D721Med (cell line): ENCODE measurements around the gene STAT5B.
"Not testable (repeated sequence)": the region's sequence is repeated elsewhere in the genome, so short reads cannot be mapped to it uniquely, and the experiment has no call there.

Experiments used
- DNase-seq: peaks from one replicate; pipeline ENCODE4 v3.0.0; 2011; ENCODE audit warnings: low spot score; ENCODE audit not compliant: insufficient read length
- FAIRE-seq: peaks from 2 replicates; lab custom pipeline; 2011; peaks lifted over from hg19 to GRCh38; lab: Jason Lieb, UNC
- CTCF ChIP-seq: IDR thresholded peaks from 2 replicates; pipeline ENCODE4 v1.5.1; 2012; ENCODE audit warnings: mild to moderate bottlenecking, control low read depth; ENCODE audit not compliant: insufficient read depth; ENCODE audit errors: missing control alignments

STAT5B gene

GRCh38 chr17:42276359-42276608 lies at the start of gene STAT5B:
STAT5B (minus strand) TSS chr17:42276391; CDS start chr17:42232127, 44,264 bp downstream.
- FAIRE-seq (no peak), DNase-seq (peak; percentile 79)
- no peak for TF ChIP-seq CTCF

DNA sequence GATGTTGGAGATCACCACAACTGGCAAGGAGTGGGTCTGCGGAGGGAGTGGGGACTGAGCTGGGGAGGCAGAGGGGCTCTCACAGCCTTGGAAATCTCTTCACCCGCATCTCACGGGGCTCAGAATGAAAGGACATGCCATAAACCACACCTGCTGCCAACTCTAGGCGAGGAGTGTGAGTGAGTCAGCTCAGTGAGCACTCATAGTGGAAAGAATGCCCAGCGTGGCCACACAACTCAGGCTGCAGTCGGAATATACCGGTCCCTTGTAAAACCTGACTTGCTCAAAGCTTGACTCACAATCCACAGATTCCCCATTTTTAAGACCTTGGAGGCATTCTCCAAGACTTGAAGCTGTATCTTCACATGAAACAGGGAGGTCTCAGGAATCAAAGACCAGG lies 48.8 kb upstream of the STAT5B start:
- no peak for FAIRE-seq
- DNase-seq, result no peak
- no peak for TF ChIP-seq CTCF

DNA sequence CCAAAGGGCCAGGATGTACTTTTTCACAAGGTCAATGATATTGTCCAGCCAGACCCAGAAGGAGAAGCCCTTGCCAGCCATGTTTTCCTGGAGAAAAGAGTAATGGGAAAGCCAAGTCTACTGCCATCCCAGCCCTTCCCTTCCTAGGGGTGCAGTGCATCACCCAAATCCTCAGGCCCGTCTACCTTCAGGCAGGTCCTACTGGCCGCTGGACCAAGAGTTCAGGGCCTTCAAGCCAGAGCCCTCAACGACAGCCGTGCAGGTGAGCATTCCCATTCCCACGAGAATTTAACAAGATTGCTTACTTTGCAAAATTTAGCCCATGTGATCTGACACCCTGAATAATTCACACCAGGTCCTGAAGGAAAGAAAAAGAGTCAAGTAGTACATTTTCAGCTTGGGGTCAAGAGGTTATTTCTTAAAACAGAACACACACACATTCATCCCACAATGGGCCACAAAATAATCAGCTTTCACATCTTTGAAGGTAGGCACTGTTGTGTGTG lies 47.1 kb upstream of the STAT5B start:
- no peak for FAIRE-seq
- no peak for TF ChIP-seq CTCF
- DNase-seq, result no peak

DNA sequence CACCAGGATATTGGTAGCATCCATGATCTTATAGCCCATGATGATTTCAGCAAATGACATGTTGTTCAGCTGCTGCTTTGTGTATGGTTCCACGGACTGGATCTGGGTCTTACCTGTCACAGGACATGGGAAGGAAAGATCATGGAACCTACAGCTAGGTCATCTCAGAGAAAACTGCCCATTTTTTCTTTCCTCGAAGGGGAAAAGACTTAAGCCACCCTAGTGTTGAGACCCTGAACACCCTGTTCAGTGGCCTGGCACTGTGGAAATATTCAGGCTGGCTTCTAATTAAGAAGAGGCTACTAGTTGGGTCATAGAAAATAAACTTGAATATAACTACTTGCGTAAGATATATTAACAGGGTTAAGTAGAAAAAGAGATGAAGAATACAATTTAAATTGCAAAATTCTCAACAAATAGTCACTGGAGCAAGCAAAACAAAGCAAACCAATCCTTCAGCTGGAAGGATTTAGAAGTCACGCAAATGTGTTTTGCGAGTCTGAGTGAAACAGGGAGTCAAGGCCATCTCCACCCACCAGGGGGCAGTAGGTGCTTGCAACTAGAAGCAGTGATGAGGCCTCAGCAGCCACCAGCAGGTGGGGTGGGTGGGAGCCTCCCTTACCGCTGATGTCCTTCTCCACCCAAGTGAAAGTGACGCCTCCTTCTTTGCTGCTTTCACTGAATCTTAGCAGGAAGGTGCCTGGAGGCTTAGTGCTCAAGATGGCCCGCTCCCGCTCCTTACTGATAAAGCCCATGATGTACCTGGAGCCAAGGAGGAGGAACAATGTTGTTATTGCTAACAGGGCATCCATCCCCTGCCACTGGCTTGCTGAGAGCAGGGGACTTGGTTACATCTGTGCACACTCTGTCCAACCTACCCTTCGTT lies 46.4 kb upstream of the STAT5B start:
- DNase-seq (peak; percentile 86), FAIRE-seq (peak; percentile 61)
- TF ChIP-seq CTCF, result peak; percentile 100

DNA sequence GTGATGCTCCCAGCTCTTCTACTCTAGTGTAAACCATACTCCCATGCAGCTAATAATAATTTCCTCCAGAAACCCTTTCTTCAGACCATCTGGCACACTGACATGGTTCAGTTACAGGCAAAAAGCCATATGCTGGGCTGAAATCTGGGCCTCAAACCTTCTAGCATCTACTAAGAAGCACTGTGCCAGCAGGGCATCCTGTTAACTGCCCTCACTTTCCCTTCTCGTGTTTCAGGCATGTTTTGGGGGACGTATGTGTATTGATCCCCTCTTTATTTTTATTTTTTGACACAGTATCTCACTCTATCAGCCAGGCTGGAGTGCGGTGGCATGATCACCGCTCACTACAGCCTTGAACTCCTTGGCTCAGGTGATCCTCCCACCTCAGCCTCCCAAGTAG lies 45.4 kb upstream of the STAT5B start:
- DNase-seq (no peak), FAIRE-seq (no peak)
- TF ChIP-seq CTCF, result no peak

- FAIRE-seq, DNase-seq: not testable (repeated sequence)
Observed at GRCh38 chr17:42317967-42318366, 41.8 kb upstream of the STAT5B start.

DNA sequence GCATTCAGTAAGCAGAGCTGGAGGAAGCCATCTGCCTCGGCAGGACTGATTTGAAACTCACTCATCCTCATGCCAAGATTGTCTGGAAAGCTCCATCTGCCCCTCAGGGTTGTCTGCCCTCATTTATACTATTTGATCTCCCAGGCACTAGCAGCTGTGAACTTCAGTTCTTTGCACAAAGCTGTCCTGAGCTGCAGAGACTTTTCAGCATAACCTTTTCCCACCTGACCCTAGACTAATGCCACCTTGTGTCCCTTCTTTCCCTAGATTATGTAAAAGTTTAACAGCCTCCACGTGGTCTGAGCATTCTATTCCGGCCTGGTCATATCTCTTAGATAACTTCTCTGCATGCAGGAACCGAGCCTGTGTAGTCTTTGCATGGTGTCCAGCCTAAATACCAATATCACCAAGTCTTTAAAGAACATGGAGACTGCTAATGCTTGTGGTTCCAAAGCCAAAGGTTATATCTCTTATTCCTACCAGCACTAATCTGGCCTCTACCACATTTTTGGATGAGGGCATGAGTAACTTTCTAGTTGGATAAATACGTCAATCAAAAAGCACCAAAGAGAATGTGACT lies 41.2 kb upstream of the STAT5B start:
- DNase-seq, result no peak
- no peak for FAIRE-seq
- no peak for TF ChIP-seq CTCF
